ENCODE measurements around the gene TNRC18.
"Not testable (repeated sequence)": the region's sequence is repeated elsewhere in the genome, so short reads cannot be mapped to it uniquely, and the experiment has no call there.

TNRC18 gene, protein sequence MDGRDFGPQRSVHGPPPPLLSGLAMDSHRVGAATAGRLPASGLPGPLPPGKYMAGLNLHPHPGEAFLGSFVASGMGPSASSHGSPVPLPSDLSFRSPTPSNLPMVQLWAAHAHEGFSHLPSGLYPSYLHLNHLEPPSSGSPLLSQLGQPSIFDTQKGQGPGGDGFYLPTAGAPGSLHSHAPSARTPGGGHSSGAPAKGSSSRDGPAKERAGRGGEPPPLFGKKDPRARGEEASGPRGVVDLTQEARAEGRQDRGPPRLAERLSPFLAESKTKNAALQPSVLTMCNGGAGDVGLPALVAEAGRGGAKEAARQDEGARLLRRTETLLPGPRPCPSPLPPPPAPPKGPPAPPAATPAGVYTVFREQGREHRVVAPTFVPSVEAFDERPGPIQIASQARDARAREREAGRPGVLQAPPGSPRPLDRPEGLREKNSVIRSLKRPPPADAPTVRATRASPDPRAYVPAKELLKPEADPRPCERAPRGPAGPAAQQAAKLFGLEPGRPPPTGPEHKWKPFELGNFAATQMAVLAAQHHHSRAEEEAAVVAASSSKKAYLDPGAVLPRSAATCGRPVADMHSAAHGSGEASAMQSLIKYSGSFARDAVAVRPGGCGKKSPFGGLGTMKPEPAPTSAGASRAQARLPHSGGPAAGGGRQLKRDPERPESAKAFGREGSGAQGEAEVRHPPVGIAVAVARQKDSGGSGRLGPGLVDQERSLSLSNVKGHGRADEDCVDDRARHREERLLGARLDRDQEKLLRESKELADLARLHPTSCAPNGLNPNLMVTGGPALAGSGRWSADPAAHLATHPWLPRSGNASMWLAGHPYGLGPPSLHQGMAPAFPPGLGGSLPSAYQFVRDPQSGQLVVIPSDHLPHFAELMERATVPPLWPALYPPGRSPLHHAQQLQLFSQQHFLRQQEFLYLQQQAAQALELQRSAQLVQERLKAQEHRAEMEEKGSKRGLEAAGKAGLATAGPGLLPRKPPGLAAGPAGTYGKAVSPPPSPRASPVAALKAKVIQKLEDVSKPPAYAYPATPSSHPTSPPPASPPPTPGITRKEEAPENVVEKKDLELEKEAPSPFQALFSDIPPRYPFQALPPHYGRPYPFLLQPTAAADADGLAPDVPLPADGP (N-terminal part only)

DNA sequence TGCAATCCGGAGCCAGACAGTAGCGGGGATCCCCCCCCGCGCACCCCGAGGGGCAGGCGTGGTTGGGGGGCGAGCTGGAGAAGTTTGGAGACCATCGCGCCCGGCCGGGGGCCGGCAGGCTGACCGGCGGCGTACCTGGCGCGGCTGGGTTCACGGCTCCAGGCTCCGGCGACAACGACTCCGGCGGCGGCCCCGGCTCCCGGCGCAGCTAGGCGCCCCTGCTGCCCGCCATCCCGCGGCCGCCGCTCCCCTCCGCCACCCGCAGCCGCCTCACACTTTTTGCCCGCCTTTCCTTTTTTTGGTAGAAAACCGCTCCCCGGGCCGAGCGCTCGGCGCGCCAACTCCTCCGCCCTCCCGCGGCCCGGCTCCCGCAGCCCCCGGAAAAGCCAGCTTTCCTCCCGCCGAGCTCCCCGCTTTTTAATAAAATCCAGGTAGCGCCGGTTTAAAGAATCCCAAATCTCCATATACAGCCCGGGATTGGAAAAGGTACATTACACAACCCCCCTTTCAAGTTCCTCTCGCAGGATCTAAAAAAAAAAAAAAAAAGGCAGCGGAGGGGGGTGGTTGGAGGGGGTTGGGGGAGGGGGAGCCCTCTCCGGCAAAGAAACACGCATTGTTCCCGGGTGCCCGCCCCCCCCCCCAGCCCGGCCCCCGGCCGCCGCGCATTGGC lies at the start of gene TNRC18:
TSS of gene TNRC18 (minus strand) at position 529 of the 670 bp plus-strand sequence. CDS start 2,588 bp downstream, outside the sequence.
- ATAC-seq: peak; percentile 0; the same call in 1 of the 3 replicates
- no peak for TF ChIP-seq POU6F1 (CRISPR knock-in tag; IDR thresholded peaks at IDR 0.05; ENCODE audit: borderline replicate concordance, low read depth)
- no peak for TF ChIP-seq ZC3H10 (CRISPR knock-in tag; IDR thresholded peaks at IDR 0.05)
- TF ChIP-seq ZFP3 (CRISPR knock-in tag; IDR thresholded peaks at IDR 0.05): 0 out of 2 replicates have a peak, but pooled peaks have one; percentile 53
- TF ChIP-seq BACH2 (CRISPR knock-in tag; IDR thresholded peaks at IDR 0.05; ENCODE audit: borderline replicate concordance): no peak
- TF ChIP-seq, protein P1, sequence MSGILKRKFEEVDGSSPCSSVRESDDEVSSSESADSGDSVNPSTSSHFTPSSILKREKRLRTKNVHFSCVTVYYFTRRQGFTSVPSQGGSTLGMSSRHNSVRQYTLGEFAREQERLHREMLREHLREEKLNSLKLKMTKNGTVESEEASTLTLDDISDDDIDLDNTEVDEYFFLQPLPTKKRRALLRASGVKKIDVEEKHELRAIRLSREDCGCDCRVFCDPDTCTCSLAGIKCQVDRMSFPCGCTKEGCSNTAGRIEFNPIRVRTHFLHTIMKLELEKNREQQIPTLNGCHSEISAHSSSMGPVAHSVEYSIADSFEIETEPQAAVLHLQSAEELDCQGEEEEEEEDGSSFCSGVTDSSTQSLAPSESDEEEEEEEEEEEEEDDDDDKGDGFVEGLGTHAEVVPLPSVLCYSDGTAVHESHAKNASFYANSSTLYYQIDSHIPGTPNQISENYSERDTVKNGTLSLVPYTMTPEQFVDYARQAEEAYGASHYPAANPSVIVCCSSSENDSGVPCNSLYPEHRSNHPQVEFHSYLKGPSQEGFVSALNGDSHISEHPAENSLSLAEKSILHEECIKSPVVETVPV (CRISPR knock-in tag; IDR thresholded peaks at IDR 0.05): no peak
- no peak for TF ChIP-seq OSR1 (CRISPR knock-in tag; IDR thresholded peaks at IDR 0.05)

DNA sequence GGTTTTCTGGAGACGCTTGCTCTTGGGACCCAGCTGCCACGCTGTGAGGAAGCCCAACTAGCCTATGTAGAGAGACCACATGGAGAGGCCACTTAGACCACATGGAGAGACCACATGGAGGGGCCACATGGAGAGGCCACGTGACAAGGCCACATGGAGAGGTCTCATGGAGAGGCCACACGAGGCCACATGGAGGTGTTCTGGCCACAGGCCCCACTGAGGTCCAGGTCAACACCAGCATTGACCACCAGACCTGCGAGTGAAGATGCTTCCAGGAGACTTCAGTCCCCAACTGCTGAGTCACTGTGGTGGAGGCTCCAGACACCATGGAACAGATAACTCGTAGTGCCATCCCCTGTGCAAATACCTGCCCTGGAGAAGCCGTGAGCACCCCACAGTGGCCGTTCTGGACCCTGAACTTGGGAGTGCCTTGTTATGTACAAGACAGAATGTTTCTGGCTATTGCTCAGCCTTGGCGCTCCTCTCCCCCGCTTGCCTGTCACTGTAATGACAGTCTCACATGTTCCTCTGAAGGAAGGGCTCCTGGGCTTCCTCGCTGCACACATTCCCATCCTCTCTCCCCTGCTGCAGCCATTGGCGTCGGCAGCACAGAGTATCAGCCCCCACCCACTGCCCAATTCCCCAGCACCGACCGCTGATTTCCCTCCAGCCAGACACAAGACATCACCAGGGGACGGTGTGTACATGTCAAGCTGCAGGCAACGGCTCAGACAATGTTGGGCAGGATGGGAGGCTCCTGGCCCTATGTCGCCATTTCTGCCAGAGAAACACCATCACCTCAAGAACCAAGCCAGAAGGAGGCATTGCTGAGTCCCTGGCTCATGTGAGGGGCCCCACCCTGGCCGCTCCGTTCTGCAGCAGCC lies 49.0 kb upstream of the TNRC18 start:
- TF ChIP-seq SNAI2 (CRISPR knock-in tag; IDR thresholded peaks at IDR 0.05) (no peak), ZNF565 (CRISPR knock-in tag; conservative IDR thresholded peaks at IDR 0.05; ENCODE audit: low read depth) (0 out of 2 replicates have a peak, but pooled peaks have one; percentile 23), ZFP3 (CRISPR knock-in tag; IDR thresholded peaks at IDR 0.05) (no peak), ESRRG (CRISPR knock-in tag; IDR thresholded peaks at IDR 0.05) (no peak), OSR1 (CRISPR knock-in tag; IDR thresholded peaks at IDR 0.05) (no peak)
- ATAC-seq: no peak

DNA sequence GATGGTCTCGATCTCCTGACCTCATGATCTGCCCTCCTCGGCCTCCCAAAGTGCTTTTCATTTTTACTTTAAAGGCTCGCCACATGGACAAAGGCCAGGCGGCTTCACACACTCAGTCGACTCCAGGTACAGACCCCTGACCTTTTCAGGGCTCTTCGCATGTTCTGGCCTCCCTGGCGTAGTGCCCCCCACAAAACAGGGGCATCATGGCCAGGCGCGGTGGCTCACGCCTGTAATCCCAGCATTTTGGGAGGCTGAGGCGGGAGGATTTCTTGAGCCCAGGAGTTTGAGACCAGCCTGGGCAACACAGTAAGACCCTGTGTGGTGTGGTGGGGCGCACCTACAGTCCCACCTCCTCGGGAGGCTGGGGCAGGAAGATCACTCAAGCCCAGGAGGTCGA lies 48.0 kb upstream of the TNRC18 start:
- not testable (repeated sequence) for ATAC-seq

DNA sequence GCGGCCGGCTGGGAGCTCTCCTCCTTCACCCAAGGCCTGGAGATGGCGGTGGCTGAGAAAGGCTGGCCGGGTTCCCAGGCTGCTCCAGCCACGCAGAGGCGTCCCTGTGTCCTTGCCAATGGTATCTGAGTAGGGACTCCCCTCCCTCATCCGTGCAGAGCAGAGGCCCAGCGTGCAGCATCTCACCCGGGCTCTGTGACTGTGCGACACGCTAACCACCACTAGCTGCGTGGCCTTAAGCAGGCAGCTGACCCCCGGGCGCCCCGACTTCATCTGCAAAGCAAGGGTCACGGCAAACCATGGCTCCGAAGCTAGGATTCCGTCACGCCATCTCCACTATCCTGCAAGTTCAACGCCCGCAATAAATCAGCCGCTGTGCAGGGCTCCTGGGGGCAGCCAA lies 47.2 kb upstream of the TNRC18 start:
- no peak for TF ChIP-seq ISL1 (CRISPR knock-in tag; IDR thresholded peaks at IDR 0.05)
- no peak for TF ChIP-seq CSDC2 (CRISPR knock-in tag; IDR thresholded peaks at IDR 0.05)
- TF ChIP-seq SNAI2 (CRISPR knock-in tag; IDR thresholded peaks at IDR 0.05): no peak
- TF ChIP-seq, protein P2, sequence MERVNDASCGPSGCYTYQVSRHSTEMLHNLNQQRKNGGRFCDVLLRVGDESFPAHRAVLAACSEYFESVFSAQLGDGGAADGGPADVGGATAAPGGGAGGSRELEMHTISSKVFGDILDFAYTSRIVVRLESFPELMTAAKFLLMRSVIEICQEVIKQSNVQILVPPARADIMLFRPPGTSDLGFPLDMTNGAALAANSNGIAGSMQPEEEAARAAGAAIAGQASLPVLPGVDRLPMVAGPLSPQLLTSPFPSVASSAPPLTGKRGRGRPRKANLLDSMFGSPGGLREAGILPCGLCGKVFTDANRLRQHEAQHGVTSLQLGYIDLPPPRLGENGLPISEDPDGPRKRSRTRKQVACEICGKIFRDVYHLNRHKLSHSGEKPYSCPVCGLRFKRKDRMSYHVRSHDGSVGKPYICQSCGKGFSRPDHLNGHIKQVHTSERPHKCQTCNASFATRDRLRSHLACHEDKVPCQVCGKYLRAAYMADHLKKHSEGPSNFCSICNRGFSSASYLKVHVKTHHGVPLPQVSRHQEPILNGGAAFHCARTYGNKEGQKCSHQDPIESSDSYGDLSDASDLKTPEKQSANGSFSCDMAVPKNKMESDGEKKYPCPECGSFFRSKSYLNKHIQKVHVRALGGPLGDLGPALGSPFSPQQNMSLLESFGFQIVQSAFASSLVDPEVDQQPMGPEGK (CRISPR knock-in tag; IDR thresholded peaks at IDR 0.05; ENCODE audit: borderline replicate concordance): no peak
- TF ChIP-seq ZFP30 (CRISPR knock-in tag; IDR thresholded peaks at IDR 0.05): no peak
- no peak for TF ChIP-seq BACH2 (CRISPR knock-in tag; IDR thresholded peaks at IDR 0.05; ENCODE audit: borderline replicate concordance)
- TF ChIP-seq ZNF565 (CRISPR knock-in tag; conservative IDR thresholded peaks at IDR 0.05; ENCODE audit: low read depth): no peak
- TF ChIP-seq, protein P3, sequence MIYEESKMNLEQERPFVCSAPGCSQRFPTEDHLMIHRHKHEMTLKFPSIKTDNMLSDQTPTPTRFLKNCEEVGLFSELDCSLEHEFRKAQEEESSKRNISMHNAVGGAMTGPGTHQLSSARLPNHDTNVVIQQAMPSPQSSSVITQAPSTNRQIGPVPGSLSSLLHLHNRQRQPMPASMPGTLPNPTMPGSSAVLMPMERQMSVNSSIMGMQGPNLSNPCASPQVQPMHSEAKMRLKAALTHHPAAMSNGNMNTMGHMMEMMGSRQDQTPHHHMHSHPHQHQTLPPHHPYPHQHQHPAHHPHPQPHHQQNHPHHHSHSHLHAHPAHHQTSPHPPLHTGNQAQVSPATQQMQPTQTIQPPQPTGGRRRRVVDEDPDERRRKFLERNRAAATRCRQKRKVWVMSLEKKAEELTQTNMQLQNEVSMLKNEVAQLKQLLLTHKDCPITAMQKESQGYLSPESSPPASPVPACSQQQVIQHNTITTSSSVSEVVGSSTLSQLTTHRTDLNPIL (CRISPR knock-in tag; IDR thresholded peaks at IDR 0.05; ENCODE audit: low read depth): no peak
- no peak for TF ChIP-seq ZNF8 (CRISPR knock-in tag; IDR thresholded peaks at IDR 0.05)
- no peak for TF ChIP-seq TCF4 (CRISPR knock-in tag; IDR thresholded peaks at IDR 0.05; ENCODE audit: borderline replicate concordance)
- TF ChIP-seq PPARA (CRISPR knock-in tag; IDR thresholded peaks at IDR 0.05; ENCODE audit: borderline replicate concordance): no peak
- no peak for TF ChIP-seq ESRRG (CRISPR knock-in tag; IDR thresholded peaks at IDR 0.05)
- no peak for TF ChIP-seq ZNF70 (CRISPR knock-in tag; IDR thresholded peaks at IDR 0.05)
- no peak for TF ChIP-seq TOX (CRISPR knock-in tag; IDR thresholded peaks at IDR 0.05; ENCODE audit: borderline replicate concordance)
- no peak for TF ChIP-seq POU6F1 (CRISPR knock-in tag; IDR thresholded peaks at IDR 0.05; ENCODE audit: borderline replicate concordance, low read depth)
- no peak for TF ChIP-seq GLIS3 (CRISPR knock-in tag; IDR thresholded peaks at IDR 0.05)
- TF ChIP-seq RARB (CRISPR knock-in tag; IDR thresholded peaks at IDR 0.05): no peak
- no peak for TF ChIP-seq ZC3H10 (CRISPR knock-in tag; IDR thresholded peaks at IDR 0.05)
- TF ChIP-seq OSR1 (CRISPR knock-in tag; IDR thresholded peaks at IDR 0.05): no peak

More for the DNA sequence above, 47.2 kb upstream of the TNRC18 start:
- ATAC-seq: peak; percentile 8; the same call in 2 of the 3 replicates
